ENCODE results near the gene MAST4. TPM values are rescaled to one million over a fixed set of nuclear protein-coding genes. Genes with fewer than 3 reads are reported as not detected.

The MAST4 gene
- total RNA-seq, 1 donor from 2014 or later, result 10.5 TPM

- H3K36me3 Mint-ChIP-seq (ENCODE audit: unreplicated experiment), result peaks cover 21% of the 10 kb centered on the region
- no peaks in the 10 kb centered on the region for H3K4me1 Mint-ChIP-seq (ENCODE audit: unreplicated experiment)
- H3K9me3 Mint-ChIP-seq (ENCODE audit: unreplicated experiment), result peaks cover 9% of the 10 kb centered on the region
These were observed 533.6 kb downstream of the MAST4 start for GRCh38 chr5:67129768-67130167.

GRCh38 chr5:67133217-67133616 is 537.0 kb downstream of the MAST4 start:
- Mint-ChIP-seq H3K4me1 (ENCODE audit: unreplicated experiment) (no peaks in the 10 kb centered on the region), H3K27ac (ENCODE audit: unreplicated experiment) (no peak overlapping the region), H3K9me3 (ENCODE audit: unreplicated experiment) (no peaks in the 10 kb centered on the region), H3K4me3 (ENCODE audit: unreplicated experiment) (no peak overlapping the region), H3K36me3 (ENCODE audit: unreplicated experiment) (peaks cover 12% of the 10 kb centered on the region), H3K27me3 (ENCODE audit: unreplicated experiment) (no peaks in the 10 kb centered on the region)
- DNase-seq (ENCODE audit: extremely low spot score, unreplicated experiment), result no peak
- no peak for TF ChIP-seq CTCF (IDR thresholded peaks at IDR 0.05)

More at GRCh38 chr5:67129768-67130167, 533.6 kb downstream of the MAST4 start:
- Mint-ChIP-seq H3K4me3 (ENCODE audit: unreplicated experiment) (no peak overlapping the region), H3K27ac (ENCODE audit: unreplicated experiment) (no peak overlapping the region), H3K27me3 (ENCODE audit: unreplicated experiment) (no peaks in the 10 kb centered on the region)
- no peak for DNase-seq (ENCODE audit: extremely low spot score, unreplicated experiment)
- no peak for TF ChIP-seq CTCF (IDR thresholded peaks at IDR 0.05)

GRCh38 chr5:67133776-67134175 is 537.6 kb downstream of the MAST4 start:
- Mint-ChIP-seq H3K4me1 (ENCODE audit: unreplicated experiment) (no peaks in the 10 kb centered on the region), H3K36me3 (ENCODE audit: unreplicated experiment) (peaks cover 9% of the 10 kb centered on the region), H3K4me3 (ENCODE audit: unreplicated experiment) (no peak overlapping the region), H3K27ac (ENCODE audit: unreplicated experiment) (no peak overlapping the region), H3K9me3 (ENCODE audit: unreplicated experiment) (no peaks in the 10 kb centered on the region), H3K27me3 (ENCODE audit: unreplicated experiment) (no peaks in the 10 kb centered on the region)
- no peak for DNase-seq (ENCODE audit: extremely low spot score, unreplicated experiment)
- no peak for TF ChIP-seq CTCF (IDR thresholded peaks at IDR 0.05)

- Mint-ChIP-seq H3K36me3 (ENCODE audit: unreplicated experiment) (peaks cover 9% of the 10 kb centered on the region), H3K27me3 (ENCODE audit: unreplicated experiment) (no peaks in the 10 kb centered on the region), H3K4me1 (ENCODE audit: unreplicated experiment) (no peaks in the 10 kb centered on the region), H3K4me3 (ENCODE audit: unreplicated experiment) (no peak overlapping the region), H3K27ac (ENCODE audit: unreplicated experiment) (no peak overlapping the region), H3K9me3 (ENCODE audit: unreplicated experiment) (no peaks in the 10 kb centered on the region)
- TF ChIP-seq CTCF (IDR thresholded peaks at IDR 0.05), result no peak
- no peak for DNase-seq (ENCODE audit: extremely low spot score, unreplicated experiment)
These were observed 539.3 kb downstream of the MAST4 start for GRCh38 chr5:67135381-67135984.

- H3K27ac Mint-ChIP-seq (ENCODE audit: unreplicated experiment), result no peak overlapping the region
- TF ChIP-seq CTCF (IDR thresholded peaks at IDR 0.05), result no peak
These were observed 542.8 kb downstream of the MAST4 start for GRCh38 chr5:67139030-67139429.

More at GRCh38 chr5:67139030-67139429, 542.8 kb downstream of the MAST4 start:
- H3K36me3 Mint-ChIP-seq (ENCODE audit: unreplicated experiment), result peaks cover 22% of the 10 kb centered on the region
- no peak overlapping the region for H3K4me3 Mint-ChIP-seq (ENCODE audit: unreplicated experiment)
- no peaks in the 10 kb centered on the region for H3K9me3 Mint-ChIP-seq (ENCODE audit: unreplicated experiment)
- DNase-seq (ENCODE audit: extremely low spot score, unreplicated experiment), result no peak
- H3K4me1 Mint-ChIP-seq (ENCODE audit: unreplicated experiment), result no peaks in the 10 kb centered on the region
- H3K27me3 Mint-ChIP-seq (ENCODE audit: unreplicated experiment), result no peaks in the 10 kb centered on the region

All from osteocyte (in vitro differentiated cells).